Type B pancreatic cell (in vitro differentiated cells): ENCODE measurements around the gene RIMS1. TPM values are rescaled to one million over a fixed set of nuclear protein-coding genes. Genes with fewer than 3 reads are reported as not detected.

Experiments used
- DNase-seq: peaks from one replicate; pipeline ENCODE4 v3.0.0; 2021; ENCODE audit warnings: mixed read lengths; ENCODE audit not compliant: unreplicated experiment; ENCODE audit errors: extremely low spot score
- H3K27ac Mint-ChIP-seq: 2 replicates; pipeline ENCODE4 v1.8.0; 2021; ENCODE audit warnings: mild to moderate bottlenecking, mixed read lengths
- H3K27me3 Mint-ChIP-seq: 2 replicates; pipeline ENCODE4 v1.8.0; 2021; ENCODE audit warnings: mixed read lengths
- H3K36me3 Mint-ChIP-seq: 2 replicates; pipeline ENCODE4 v1.8.0; 2021; ENCODE audit warnings: mixed read lengths
- H3K4me1 Mint-ChIP-seq: one replicate; pipeline ENCODE4 v1.8.0; 2021; ENCODE audit warnings: mixed read lengths; ENCODE audit not compliant: unreplicated experiment
- H3K4me3 Mint-ChIP-seq: 2 replicates; pipeline ENCODE4 v1.8.0; 2021; ENCODE audit warnings: mild to moderate bottlenecking, mixed read lengths
- H3K9me3 Mint-ChIP-seq: 2 replicates; pipeline ENCODE4 v1.8.0; 2021; ENCODE audit warnings: mixed read lengths
- CTCF ChIP-seq: fragments of 200-600 bp; sonication (generic); conservative IDR thresholded peaks from 2 replicates; pipeline ENCODE4 v1.5.0; 2021; ENCODE audit warnings: antibody characterized with exemption, mild to moderate bottlenecking
- total RNA-seq: library from RNA; stranded (reverse); gene quantifications from 2 replicates; pipeline ENCODE4 v1.2.1, GENCODE V29; 2021; ENCODE audit warnings: low replicate concordance

Gene RIMS1
- total RNA-seq, 1 donor from 2014 or later, result 5.9 TPM

- Mint-ChIP-seq H3K27me3 (no peaks in the 10 kb centered on the region), H3K9me3 (no peaks in the 10 kb centered on the region), H3K4me1 (no peaks in the 10 kb centered on the region), H3K27ac (no peak overlapping the region), H3K36me3 (no peaks in the 10 kb centered on the region), H3K4me3 (no peak overlapping the region)
- no peak for TF ChIP-seq CTCF
- no peak for DNase-seq
These were observed 27.3 kb downstream of the RIMS1 start for GRCh38 chr6:71913444-71914234.

- no peaks in the 10 kb centered on the region for H3K27me3 Mint-ChIP-seq
- no peaks in the 10 kb centered on the region for H3K9me3 Mint-ChIP-seq
- TF ChIP-seq CTCF, result no peak
- no peak for DNase-seq
- H3K4me3 Mint-ChIP-seq, result no peak overlapping the region
- no peaks in the 10 kb centered on the region for H3K36me3 Mint-ChIP-seq
- no peaks in the 10 kb centered on the region for H3K4me1 Mint-ChIP-seq
- no peak overlapping the region for H3K27ac Mint-ChIP-seq
These were observed 42.7 kb downstream of the RIMS1 start for GRCh38 chr6:71929047-71929446.

DNA sequence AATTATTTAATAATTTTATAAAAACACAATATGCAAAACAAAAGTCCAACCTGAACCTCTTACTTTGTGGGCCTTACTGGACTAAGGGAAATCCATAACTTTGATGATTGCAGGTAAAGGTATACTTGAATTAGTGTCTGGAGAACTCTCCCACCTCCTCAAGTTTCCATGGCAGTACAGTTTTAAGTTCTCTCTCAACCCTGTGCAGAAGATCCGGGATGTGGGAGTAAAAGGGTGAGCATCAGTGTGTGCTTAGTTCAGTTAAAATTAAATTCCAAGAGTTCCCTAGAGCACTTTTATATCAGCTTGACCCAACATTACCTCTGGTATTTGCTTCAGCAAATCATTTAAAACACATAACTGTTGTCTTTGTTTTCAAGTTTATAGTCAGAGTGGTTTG, 47.5 kb downstream of the RIMS1 start:
- no peak for DNase-seq
- H3K4me3 Mint-ChIP-seq, result no peak overlapping the region
- H3K9me3 Mint-ChIP-seq, result no peaks in the 10 kb centered on the region
- TF ChIP-seq CTCF, result no peak
- H3K36me3 Mint-ChIP-seq, result no peaks in the 10 kb centered on the region
- H3K27ac Mint-ChIP-seq, result no peak overlapping the region
- H3K4me1 Mint-ChIP-seq, result no peaks in the 10 kb centered on the region
- H3K27me3 Mint-ChIP-seq, result no peaks in the 10 kb centered on the region

GRCh38 chr6:71965404-71965803, 79.1 kb downstream of the RIMS1 start:
- no peak for DNase-seq
- no peaks in the 10 kb centered on the region for H3K9me3 Mint-ChIP-seq
- no peak for TF ChIP-seq CTCF
- no peaks in the 10 kb centered on the region for H3K36me3 Mint-ChIP-seq
- H3K4me1 Mint-ChIP-seq, result no peaks in the 10 kb centered on the region
- H3K27me3 Mint-ChIP-seq, result no peaks in the 10 kb centered on the region
- no peak overlapping the region for H3K4me3 Mint-ChIP-seq
- no peak overlapping the region for H3K27ac Mint-ChIP-seq

DNA sequence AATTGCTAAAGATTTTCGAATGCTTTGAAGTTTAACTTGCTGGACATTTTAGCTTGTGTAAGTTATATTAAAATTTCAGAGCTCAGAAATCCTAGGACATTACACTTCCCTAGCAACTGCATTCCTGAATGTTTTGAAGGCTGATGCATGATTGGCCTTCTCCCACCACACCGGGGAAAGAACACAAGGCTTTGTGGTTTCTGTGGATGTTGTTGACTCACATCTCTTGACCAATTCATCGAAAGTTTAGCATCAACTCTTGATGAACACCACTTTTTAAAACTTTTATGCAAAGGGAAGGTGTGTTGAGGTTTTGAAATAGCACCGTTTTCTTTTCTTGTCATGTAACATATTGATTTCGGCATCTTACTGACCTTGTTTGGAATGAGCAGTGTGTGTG, 81.1 kb downstream of the RIMS1 start:
- Mint-ChIP-seq H3K27ac (no peak overlapping the region), H3K4me1 (no peaks in the 10 kb centered on the region), H3K9me3 (no peaks in the 10 kb centered on the region), H3K27me3 (no peaks in the 10 kb centered on the region), H3K4me3 (no peak overlapping the region), H3K36me3 (no peaks in the 10 kb centered on the region)
- DNase-seq, result no peak
- TF ChIP-seq CTCF, result no peak

GRCh38 chr6:71977884-71978283, 91.5 kb downstream of the RIMS1 start:
- TF ChIP-seq CTCF, result no peak
- no peak overlapping the region for H3K4me3 Mint-ChIP-seq
- H3K36me3 Mint-ChIP-seq, result no peaks in the 10 kb centered on the region
- no peaks in the 10 kb centered on the region for H3K4me1 Mint-ChIP-seq
- DNase-seq, result no peak
- no peaks in the 10 kb centered on the region for H3K27me3 Mint-ChIP-seq
- no peak overlapping the region for H3K27ac Mint-ChIP-seq
- no peaks in the 10 kb centered on the region for H3K9me3 Mint-ChIP-seq
